HG03108 (cell line): ENCODE data around the gene BORA.
"Not testable (repeated sequence)": the region's sequence is repeated elsewhere in the genome, so short reads cannot be mapped to it uniquely, and the experiment has no call there.

ENCODE experiments used
- ATAC-seq: cut with Tn5 transposase; IDR thresholded peaks from one replicate; pipeline ENCODE4 v1.9.1; 2021; ENCODE audit warnings: moderate library complexity; ENCODE audit not compliant: unreplicated experiment

The BORA gene

DNA sequence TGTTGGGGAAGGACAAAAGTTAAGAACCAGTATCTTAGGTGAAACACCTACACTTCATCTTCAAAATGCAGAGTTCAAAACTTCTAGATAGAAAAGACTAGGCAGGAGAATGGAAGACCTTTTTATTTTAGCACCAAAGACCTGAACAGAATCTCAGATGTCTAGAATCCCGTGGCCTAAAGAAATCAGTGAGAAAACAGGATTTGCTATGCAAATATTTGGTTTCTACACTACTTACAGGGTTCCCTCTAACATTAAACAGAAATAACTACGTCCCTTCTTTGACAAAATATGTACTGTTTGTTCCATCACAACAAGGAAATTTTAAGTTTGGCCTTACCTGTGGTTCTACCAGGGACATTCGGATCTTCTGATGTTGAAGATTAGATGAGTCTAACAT lies 32.5 kb downstream of the BORA start:
- ATAC-seq: no peak

GRCh38 chr13:72763411-72763810 lies 35.7 kb downstream of the BORA start:
- ATAC-seq: no peak

DNA sequence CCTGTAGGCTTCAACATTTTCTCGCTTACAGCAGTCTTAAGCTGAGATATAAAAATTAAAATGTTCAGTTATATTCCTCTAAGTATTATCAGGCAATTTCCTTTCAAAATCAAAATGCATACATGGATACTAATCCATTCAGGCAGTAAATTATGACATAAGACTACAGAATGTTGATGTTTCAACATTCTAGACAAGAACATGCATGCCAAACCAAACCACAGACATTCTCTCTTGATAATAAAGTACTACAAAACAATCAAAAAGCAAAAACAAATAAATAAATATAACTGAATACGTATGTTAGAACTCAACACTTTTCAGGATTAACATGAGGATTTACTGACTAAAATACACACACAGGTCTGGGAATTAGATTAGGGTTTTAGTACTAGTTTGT lies 46.3 kb downstream of the BORA start:
- no peak for ATAC-seq

- ATAC-seq: peak; percentile 98
These were observed 54.0 kb downstream of the BORA start, which contains the start of the genes DIS3 and PIBF1 for GRCh38 chr13:72781451-72782439. Gene DIS3, minus strand, starts transcription at chr13:72781900. Its CDS starts 68 bp downstream, at chr13:72781832. Gene PIBF1, plus strand, starts transcription at chr13:72782133. Its CDS starts 1,337 bp downstream, at chr13:72783470.

GRCh38 chr13:72782717-72783116 lies 55.0 kb downstream of the BORA start:
- no peak for ATAC-seq

- not testable (repeated sequence) for ATAC-seq
These were observed 57.0 kb downstream of the BORA start for GRCh38 chr13:72784679-72785078.

GRCh38 chr13:72788831-72789230 lies 61.1 kb downstream of the BORA start:
- no peak for ATAC-seq

DNA sequence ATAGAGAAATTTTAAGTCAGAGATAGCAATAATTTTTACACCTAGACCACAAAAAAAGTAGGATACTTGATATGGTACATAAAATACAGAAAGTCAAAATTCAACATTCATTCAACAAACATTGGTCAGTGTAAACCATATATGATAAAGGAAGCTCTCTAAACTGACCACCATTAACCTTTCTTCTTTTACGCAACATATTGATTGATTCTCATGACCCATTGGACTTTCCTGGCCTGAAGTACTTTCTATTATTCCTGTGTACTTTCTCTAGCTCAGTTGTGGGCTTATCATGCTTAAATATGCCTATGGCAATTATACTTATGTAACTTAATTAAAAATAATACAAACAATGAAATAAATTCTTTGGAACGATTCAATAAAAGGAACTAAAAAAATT lies 64.9 kb downstream of the BORA start:
- ATAC-seq: no peak

DNA sequence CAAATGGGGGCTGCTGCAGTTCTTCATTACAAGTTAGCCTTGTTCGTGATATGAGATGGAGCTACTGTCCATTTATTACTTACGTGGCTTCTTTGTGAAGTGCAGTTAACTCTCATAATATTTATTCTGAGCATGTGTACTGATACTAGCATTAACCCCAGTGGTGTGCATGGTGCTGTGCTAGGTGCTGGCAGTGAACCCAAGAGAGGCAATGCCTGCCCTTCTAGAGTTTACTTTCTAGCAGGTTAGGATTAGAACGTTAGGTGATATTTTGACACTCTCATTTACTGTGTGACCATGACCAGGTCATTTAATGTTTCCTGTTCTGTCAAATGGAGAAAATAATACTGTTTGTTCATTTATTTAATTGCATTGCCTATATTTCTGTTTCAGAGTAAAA lies 71.1 kb downstream of the BORA start:
- no peak for ATAC-seq

DNA sequence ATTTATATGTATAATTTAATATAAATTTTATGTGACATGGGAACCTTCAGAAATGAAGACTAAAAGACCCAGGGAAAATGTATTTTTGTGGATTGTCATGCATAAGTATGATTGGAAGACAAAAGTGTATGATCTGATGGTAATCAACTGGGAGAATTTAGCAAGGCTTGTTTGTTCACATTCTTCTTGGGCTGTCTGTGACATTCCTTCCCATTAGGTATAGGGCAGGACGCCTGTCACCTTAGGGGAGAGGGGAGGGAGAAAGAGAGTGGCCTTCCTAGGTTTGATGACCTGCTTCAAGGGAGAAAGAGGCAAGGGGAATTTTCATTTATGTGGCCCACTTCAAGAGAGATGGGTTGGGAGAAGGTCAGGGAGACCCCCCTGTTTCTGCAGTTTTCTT lies 76.6 kb downstream of the BORA start:
- no peak for ATAC-seq
